ENCODE measurements around the gene MRPS15.
"Not testable (repeated sequence)": the region's sequence is repeated elsewhere in the genome, so short reads cannot be mapped to it uniquely, and the experiment has no call there.

The MRPS15 gene

GRCh38 chr1:36503733-36504132 lies 39.5 kb upstream of the MRPS15 start:
- H3K4me3 ChIP-seq (ENCODE audit: low read depth, low read length) = no peak overlapping the region
- TF ChIP-seq CTCF (IDR thresholded peaks at IDR 0.05; ENCODE audit: borderline replicate concordance, insufficient read depth, low read depth, low read length) = no peak

- H3K4me3 ChIP-seq (ENCODE audit: low read depth, low read length) = no peak overlapping the region
- TF ChIP-seq CTCF (IDR thresholded peaks at IDR 0.05; ENCODE audit: borderline replicate concordance, insufficient read depth, low read depth, low read length) = no peak
These were observed 39.0 kb upstream of the MRPS15 start for GRCh38 chr1:36503159-36503558.

- TF ChIP-seq CTCF (IDR thresholded peaks at IDR 0.05; ENCODE audit: borderline replicate concordance, insufficient read depth, low read depth, low read length) = no peak
- H3K4me3 ChIP-seq (ENCODE audit: low read depth, low read length) = no peak overlapping the region
These were observed 38.4 kb upstream of the MRPS15 start for GRCh38 chr1:36502616-36503015.

GRCh38 chr1:36501911-36502310 lies 37.7 kb upstream of the MRPS15 start:
- not testable (repeated sequence) for H3K4me3 ChIP-seq (ENCODE audit: low read depth, low read length)

- H3K4me3 ChIP-seq (ENCODE audit: low read depth, low read length) = no peak overlapping the region
- TF ChIP-seq CTCF (IDR thresholded peaks at IDR 0.05; ENCODE audit: borderline replicate concordance, insufficient read depth, low read depth, low read length) = no peak
These were observed 33.0 kb upstream of the MRPS15 start for GRCh38 chr1:36497207-36497606.

- no peak overlapping the region for H3K4me3 ChIP-seq (ENCODE audit: low read depth, low read length)
- TF ChIP-seq CTCF (IDR thresholded peaks at IDR 0.05; ENCODE audit: borderline replicate concordance, insufficient read depth, low read depth, low read length) = no peak
These were observed 30.8 kb upstream of the MRPS15 start for GRCh38 chr1:36494971-36495370.

- no peak overlapping the region for H3K4me3 ChIP-seq (ENCODE audit: low read depth, low read length)
- no peak for TF ChIP-seq CTCF (IDR thresholded peaks at IDR 0.05; ENCODE audit: borderline replicate concordance, insufficient read depth, low read depth, low read length)
These were observed 29.3 kb upstream of the MRPS15 start for GRCh38 chr1:36493524-36493923.

- no peak for TF ChIP-seq CTCF (IDR thresholded peaks at IDR 0.05; ENCODE audit: borderline replicate concordance, insufficient read depth, low read depth, low read length)
- no peak overlapping the region for H3K4me3 ChIP-seq (ENCODE audit: low read depth, low read length)
These were observed 28.3 kb upstream of the MRPS15 start for GRCh38 chr1:36492491-36492890.

GRCh38 chr1:36489258-36490051 lies 25.3 kb upstream of the MRPS15 start:
- H3K4me3 ChIP-seq (ENCODE audit: low read depth, low read length) = not testable (repeated sequence)

All from GM12875 (cell line).